ENCODE measurements around the gene CCDC86.

DNA sequence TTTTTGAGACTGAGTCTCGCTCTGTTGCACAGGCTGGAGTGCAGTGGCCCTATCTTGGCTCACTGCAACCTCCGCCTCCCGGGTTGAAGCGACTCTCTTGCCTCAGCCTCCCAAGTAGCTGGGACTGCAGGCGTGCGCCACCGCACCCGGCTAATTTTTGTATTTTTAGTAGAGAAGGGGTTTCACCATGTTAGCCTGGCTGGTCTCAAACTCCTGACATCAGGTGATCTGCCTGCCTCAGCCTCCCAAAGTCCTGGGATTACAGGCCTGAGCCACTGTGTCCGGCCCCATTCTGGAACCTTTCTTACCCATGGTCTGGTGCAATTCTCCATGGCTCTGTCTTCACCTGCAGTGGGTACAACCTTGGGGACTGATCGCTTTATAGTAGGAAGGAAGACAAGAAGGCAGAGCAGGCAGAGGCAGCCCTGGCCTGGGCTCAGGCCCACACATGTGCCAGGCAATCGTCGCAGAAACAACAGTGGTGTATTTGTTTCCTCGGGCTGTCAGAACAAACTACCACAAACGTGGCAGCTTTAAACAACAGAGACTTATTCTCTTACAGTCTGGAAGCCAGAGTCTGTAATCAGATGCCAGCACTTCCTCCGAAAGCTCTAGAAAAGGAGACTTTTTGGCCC lies 17.8 kb downstream of the CCDC86 start:
- TF ChIP-seq TAF1 (IDR thresholded peaks at IDR 0.05; ENCODE audit: borderline replicate concordance, low read depth, low read length) = no peak
- TF ChIP-seq, protein P1, sequence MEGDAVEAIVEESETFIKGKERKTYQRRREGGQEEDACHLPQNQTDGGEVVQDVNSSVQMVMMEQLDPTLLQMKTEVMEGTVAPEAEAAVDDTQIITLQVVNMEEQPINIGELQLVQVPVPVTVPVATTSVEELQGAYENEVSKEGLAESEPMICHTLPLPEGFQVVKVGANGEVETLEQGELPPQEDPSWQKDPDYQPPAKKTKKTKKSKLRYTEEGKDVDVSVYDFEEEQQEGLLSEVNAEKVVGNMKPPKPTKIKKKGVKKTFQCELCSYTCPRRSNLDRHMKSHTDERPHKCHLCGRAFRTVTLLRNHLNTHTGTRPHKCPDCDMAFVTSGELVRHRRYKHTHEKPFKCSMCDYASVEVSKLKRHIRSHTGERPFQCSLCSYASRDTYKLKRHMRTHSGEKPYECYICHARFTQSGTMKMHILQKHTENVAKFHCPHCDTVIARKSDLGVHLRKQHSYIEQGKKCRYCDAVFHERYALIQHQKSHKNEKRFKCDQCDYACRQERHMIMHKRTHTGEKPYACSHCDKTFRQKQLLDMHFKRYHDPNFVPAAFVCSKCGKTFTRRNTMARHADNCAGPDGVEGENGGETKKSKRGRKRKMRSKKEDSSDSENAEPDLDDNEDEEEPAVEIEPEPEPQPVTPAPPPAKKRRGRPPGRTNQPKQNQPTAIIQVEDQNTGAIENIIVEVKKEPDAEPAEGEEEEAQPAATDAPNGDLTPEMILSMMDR (IDR thresholded peaks at IDR 0.05) = no peak
- TF ChIP-seq, protein P2, sequence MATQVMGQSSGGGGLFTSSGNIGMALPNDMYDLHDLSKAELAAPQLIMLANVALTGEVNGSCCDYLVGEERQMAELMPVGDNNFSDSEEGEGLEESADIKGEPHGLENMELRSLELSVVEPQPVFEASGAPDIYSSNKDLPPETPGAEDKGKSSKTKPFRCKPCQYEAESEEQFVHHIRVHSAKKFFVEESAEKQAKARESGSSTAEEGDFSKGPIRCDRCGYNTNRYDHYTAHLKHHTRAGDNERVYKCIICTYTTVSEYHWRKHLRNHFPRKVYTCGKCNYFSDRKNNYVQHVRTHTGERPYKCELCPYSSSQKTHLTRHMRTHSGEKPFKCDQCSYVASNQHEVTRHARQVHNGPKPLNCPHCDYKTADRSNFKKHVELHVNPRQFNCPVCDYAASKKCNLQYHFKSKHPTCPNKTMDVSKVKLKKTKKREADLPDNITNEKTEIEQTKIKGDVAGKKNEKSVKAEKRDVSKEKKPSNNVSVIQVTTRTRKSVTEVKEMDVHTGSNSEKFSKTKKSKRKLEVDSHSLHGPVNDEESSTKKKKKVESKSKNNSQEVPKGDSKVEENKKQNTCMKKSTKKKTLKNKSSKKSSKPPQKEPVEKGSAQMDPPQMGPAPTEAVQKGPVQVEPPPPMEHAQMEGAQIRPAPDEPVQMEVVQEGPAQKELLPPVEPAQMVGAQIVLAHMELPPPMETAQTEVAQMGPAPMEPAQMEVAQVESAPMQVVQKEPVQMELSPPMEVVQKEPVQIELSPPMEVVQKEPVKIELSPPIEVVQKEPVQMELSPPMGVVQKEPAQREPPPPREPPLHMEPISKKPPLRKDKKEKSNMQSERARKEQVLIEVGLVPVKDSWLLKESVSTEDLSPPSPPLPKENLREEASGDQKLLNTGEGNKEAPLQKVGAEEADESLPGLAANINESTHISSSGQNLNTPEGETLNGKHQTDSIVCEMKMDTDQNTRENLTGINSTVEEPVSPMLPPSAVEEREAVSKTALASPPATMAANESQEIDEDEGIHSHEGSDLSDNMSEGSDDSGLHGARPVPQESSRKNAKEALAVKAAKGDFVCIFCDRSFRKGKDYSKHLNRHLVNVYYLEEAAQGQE (IDR thresholded peaks at IDR 0.05; ENCODE audit: low read depth, low read length) = no peak
- no peak for TF ChIP-seq RAD21 (IDR thresholded peaks at IDR 0.05; ENCODE audit: low read length)
- no peak for TF ChIP-seq POLR2AphosphoS5 (IDR thresholded peaks at IDR 0.05; ENCODE audit: low read depth, low read length)
- TF ChIP-seq, protein P3, sequence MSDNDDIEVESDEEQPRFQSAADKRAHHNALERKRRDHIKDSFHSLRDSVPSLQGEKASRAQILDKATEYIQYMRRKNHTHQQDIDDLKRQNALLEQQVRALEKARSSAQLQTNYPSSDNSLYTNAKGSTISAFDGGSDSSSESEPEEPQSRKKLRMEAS (IDR thresholded peaks at IDR 0.05; ENCODE audit: low read depth) = no peak
- no peak for TF ChIP-seq EZH2phosphoT487 (IDR thresholded peaks at IDR 0.05; ENCODE audit: borderline replicate concordance, low read depth)

Measured in SK-N-SH (cell line).